ENCODE measurements around the gene DOHH.

DNA sequence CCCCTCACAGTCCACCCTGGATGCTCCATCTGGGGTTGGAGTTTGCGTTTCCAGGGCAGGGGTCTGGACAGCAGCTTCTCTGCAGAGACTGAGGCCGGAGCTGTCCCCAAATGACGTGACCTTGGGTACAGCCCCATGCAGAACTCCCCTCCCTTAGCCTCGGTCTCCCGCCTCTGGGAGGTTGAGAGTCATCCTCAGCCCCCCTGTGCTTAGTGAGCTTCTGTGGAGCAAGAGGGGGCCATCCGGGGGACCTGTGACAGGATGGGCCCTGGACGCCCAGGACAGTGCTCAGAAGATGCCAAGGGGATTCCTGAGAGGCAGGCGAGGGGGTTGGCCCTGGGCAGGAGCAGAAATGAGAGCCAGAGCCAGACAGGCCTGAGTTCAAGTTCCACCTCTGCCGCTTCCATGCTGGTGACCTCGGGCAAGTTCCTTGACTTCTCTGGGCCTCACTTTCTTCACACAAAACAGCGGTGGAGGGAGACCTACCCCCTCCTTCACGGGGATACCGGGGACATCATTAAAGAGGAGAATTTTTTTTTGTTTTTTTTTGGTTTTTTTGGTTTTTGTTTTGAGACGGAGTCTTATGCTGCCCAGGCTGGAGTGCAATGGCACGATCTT is 40.4 kb downstream of the DOHH start:
- TF ChIP-seq, protein P1, sequence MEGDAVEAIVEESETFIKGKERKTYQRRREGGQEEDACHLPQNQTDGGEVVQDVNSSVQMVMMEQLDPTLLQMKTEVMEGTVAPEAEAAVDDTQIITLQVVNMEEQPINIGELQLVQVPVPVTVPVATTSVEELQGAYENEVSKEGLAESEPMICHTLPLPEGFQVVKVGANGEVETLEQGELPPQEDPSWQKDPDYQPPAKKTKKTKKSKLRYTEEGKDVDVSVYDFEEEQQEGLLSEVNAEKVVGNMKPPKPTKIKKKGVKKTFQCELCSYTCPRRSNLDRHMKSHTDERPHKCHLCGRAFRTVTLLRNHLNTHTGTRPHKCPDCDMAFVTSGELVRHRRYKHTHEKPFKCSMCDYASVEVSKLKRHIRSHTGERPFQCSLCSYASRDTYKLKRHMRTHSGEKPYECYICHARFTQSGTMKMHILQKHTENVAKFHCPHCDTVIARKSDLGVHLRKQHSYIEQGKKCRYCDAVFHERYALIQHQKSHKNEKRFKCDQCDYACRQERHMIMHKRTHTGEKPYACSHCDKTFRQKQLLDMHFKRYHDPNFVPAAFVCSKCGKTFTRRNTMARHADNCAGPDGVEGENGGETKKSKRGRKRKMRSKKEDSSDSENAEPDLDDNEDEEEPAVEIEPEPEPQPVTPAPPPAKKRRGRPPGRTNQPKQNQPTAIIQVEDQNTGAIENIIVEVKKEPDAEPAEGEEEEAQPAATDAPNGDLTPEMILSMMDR (IDR thresholded peaks at IDR 0.05 in 8 of 11, conservative IDR thresholded peaks at IDR 0.05 in 3 of 11), result no peak
- TF ChIP-seq POLR2A (IDR thresholded peaks at IDR 0.05), result no peak
- TF ChIP-seq POLR2AphosphoS5 (IDR thresholded peaks at IDR 0.05), result no peak
